ENCODE measurements around the gene LRIG3. TPM values are rescaled to one million over a fixed set of nuclear protein-coding genes. Genes with fewer than 3 reads are reported as not detected.

LRIG3 gene, protein sequence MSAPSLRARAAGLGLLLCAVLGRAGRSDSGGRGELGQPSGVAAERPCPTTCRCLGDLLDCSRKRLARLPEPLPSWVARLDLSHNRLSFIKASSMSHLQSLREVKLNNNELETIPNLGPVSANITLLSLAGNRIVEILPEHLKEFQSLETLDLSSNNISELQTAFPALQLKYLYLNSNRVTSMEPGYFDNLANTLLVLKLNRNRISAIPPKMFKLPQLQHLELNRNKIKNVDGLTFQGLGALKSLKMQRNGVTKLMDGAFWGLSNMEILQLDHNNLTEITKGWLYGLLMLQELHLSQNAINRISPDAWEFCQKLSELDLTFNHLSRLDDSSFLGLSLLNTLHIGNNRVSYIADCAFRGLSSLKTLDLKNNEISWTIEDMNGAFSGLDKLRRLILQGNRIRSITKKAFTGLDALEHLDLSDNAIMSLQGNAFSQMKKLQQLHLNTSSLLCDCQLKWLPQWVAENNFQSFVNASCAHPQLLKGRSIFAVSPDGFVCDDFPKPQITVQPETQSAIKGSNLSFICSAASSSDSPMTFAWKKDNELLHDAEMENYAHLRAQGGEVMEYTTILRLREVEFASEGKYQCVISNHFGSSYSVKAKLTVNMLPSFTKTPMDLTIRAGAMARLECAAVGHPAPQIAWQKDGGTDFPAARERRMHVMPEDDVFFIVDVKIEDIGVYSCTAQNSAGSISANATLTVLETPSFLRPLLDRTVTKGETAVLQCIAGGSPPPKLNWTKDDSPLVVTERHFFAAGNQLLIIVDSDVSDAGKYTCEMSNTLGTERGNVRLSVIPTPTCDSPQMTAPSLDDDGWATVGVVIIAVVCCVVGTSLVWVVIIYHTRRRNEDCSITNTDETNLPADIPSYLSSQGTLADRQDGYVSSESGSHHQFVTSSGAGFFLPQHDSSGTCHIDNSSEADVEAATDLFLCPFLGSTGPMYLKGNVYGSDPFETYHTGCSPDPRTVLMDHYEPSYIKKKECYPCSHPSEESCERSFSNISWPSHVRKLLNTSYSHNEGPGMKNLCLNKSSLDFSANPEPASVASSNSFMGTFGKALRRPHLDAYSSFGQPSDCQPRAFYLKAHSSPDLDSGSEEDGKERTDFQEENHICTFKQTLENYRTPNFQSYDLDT
- not detected for total RNA-seq
- not detected for polyA plus RNA-seq

DNA sequence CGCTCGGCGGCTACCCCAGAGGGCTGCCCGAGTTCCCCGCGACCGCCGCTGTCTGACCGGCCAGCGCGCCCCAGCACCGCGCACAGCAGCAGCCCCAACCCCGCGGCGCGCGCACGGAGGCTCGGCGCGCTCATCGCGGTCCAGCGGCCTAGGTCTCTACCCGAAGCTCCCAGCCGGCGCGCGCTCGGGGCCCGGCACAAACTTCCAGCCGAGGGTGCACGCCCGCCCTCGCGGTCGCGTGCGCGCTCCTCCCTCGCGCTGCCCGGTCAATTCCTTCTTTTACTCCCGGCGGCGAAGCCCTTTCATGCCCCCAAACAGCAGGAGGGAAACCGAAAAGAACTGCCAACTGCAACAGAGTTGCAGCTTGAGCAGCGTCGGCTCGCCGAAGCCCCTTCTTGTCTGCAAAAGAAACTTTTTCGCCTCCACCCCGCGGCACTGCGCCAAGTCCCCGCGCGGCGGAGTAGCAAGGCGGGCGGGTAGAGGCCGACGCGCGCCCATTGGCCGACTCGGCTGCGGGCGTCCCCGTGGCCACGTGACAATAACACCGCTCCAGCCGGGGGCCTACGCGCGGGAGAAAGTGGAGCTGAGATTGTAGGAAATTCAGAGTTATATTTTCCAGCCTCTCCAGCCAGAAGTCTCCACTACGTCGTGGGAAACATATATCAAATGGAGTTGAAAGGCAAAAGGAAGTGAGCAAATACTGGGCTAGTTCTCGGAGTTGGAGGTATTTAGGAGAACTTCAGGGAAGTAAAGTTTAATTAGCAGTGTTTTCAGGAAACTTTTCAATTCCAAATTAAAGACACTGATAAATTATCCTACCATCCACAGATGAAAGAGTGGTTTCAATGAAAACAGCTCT, at the start of gene LRIG3:
TSS of gene LRIG3 (minus strand) at position 403 of the 859 bp plus-strand sequence. CDS start at position 134, 269 bp downstream.
- no peak within 1 kb of the TSS for H3K27ac Mint-ChIP-seq
- no peak within 1 kb of the TSS for H3K27ac ChIP-seq (ENCODE audit: insufficient read depth, low read length, poor library complexity, severe bottlenecking)
- peak within 1 kb of the TSS in 1 of 4 donors; percentile 28 for H3K4me3 Mint-ChIP-seq
- H3K4me3 ChIP-seq (ENCODE audit: low read depth, low read length): no peak within 1 kb of the TSS
- no peak for ATAC-seq (ENCODE audit: low read depth in 2 of 2)
- no peaks in the 10 kb centered on the region for H3K36me3 Mint-ChIP-seq
- H3K9me3 ChIP-seq (ENCODE audit: control insufficient read depth in 2 of 2, low read length in 2 of 2): no peaks in the 10 kb centered on the region
- DNase-seq: peak in 1 of 3 donors; percentile 17
- peaks cover 5% of the 10 kb centered on the region for H3K4me1 ChIP-seq (ENCODE audit: control insufficient read depth, insufficient read depth, low read length, poor library complexity, severe bottlenecking)
- H3K36me3 ChIP-seq (ENCODE audit: control insufficient read depth, insufficient read depth, low read length): no peaks in the 10 kb centered on the region
- peaks cover 0 to 6% (median 1%) of the 10 kb centered on the region in 7 donors for H3K9me3 Mint-ChIP-seq
- peaks cover 29% of the 10 kb centered on the region for H3K27me3 Mint-ChIP-seq
- peaks cover 0 to 7% (median 3%) of the 10 kb centered on the region in 4 donors for H3K4me1 Mint-ChIP-seq
- peaks cover 9% of the 10 kb centered on the region for H3K27me3 ChIP-seq (ENCODE audit: control insufficient read depth, insufficient read depth, low read length)

DNA sequence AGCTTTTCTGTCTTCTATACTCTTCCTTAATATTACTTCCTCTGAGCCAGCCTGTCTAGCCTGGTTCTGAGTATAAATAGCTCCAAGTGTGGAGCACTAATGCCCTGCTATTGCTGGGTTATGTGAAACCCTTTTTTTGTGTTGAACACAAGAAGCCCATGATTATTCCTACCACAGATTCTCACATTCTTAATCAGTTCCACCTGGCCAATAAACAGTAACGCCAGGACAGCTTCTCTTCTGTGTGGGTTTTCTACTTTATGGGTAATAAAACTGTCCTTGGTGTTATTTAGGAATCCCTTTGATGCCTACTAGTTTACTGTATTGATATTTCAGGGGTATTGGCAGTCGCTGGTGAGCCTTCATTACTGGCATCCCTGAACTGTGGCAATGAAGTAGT, 48.9 kb upstream of the LRIG3 start:
- H3K4me3 ChIP-seq (ENCODE audit: low read depth, low read length): no peak overlapping the region
- no peak overlapping the region for H3K27ac ChIP-seq (ENCODE audit: insufficient read depth, low read length, poor library complexity, severe bottlenecking)
- H3K36me3 Mint-ChIP-seq: no peaks in the 10 kb centered on the region
- H3K4me3 Mint-ChIP-seq: no peak overlapping the region
- H3K9me3 ChIP-seq (ENCODE audit: control insufficient read depth in 2 of 2, low read length in 2 of 2): no peaks in the 10 kb centered on the region
- H3K27me3 ChIP-seq (ENCODE audit: control insufficient read depth, insufficient read depth, low read length): no peaks in the 10 kb centered on the region
- no peaks in the 10 kb centered on the region for H3K36me3 ChIP-seq (ENCODE audit: control insufficient read depth, insufficient read depth, low read length)
- peaks cover 0 to 2% (median 0%) of the 10 kb centered on the region in 7 donors for H3K9me3 Mint-ChIP-seq
- DNase-seq: no peak
- no peak for ATAC-seq (ENCODE audit: low read depth in 2 of 2)
- no peaks in the 10 kb centered on the region for H3K4me1 ChIP-seq (ENCODE audit: control insufficient read depth, insufficient read depth, low read length, poor library complexity, severe bottlenecking)
- no peaks in the 10 kb centered on the region for H3K4me1 Mint-ChIP-seq
- H3K27me3 Mint-ChIP-seq: no peaks in the 10 kb centered on the region
- no peak overlapping the region for H3K27ac Mint-ChIP-seq

GRCh38 chr12:58967561-58967960, 47.3 kb upstream of the LRIG3 start:
- Mint-ChIP-seq H3K27me3 (no peaks in the 10 kb centered on the region), H3K4me3 (no peak overlapping the region), H3K4me1 (no peaks in the 10 kb centered on the region), H3K36me3 (no peaks in the 10 kb centered on the region), H3K9me3 (peaks cover 0 to 4% (median 0%) of the 10 kb centered on the region in 7 donors), H3K27ac (no peak overlapping the region)
- DNase-seq (no peak), ATAC-seq (ENCODE audit: low read depth in 2 of 2) (no peak)
- Histone ChIP-seq H3K27ac (ENCODE audit: insufficient read depth, low read length, poor library complexity, severe bottlenecking) (no peak overlapping the region), H3K4me3 (ENCODE audit: low read depth, low read length) (no peak overlapping the region), H3K9me3 (ENCODE audit: control insufficient read depth in 2 of 2, low read length in 2 of 2) (no peaks in the 10 kb centered on the region), H3K36me3 (ENCODE audit: control insufficient read depth, insufficient read depth, low read length) (no peaks in the 10 kb centered on the region), H3K27me3 (ENCODE audit: control insufficient read depth, insufficient read depth, low read length) (no peaks in the 10 kb centered on the region), H3K4me1 (ENCODE audit: control insufficient read depth, insufficient read depth, low read length, poor library complexity, severe bottlenecking) (no peaks in the 10 kb centered on the region)

GRCh38 chr12:58966939-58967338, 46.6 kb upstream of the LRIG3 start:
- H3K36me3 ChIP-seq (ENCODE audit: control insufficient read depth, insufficient read depth, low read length): no peaks in the 10 kb centered on the region
- Mint-ChIP-seq H3K27me3 (no peaks in the 10 kb centered on the region), H3K36me3 (no peaks in the 10 kb centered on the region), H3K4me1 (no peaks in the 10 kb centered on the region), H3K4me3 (no peak overlapping the region), H3K27ac (no peak overlapping the region), H3K9me3 (peaks cover 0 to 4% (median 0%) of the 10 kb centered on the region in 7 donors)
- no peak overlapping the region for H3K27ac ChIP-seq (ENCODE audit: insufficient read depth, low read length, poor library complexity, severe bottlenecking)
- no peaks in the 10 kb centered on the region for H3K27me3 ChIP-seq (ENCODE audit: control insufficient read depth, insufficient read depth, low read length)
- no peaks in the 10 kb centered on the region for H3K4me1 ChIP-seq (ENCODE audit: control insufficient read depth, insufficient read depth, low read length, poor library complexity, severe bottlenecking)
- no peak for ATAC-seq (ENCODE audit: low read depth in 2 of 2)
- no peak overlapping the region for H3K4me3 ChIP-seq (ENCODE audit: low read depth, low read length)
- no peak for DNase-seq
- no peaks in the 10 kb centered on the region for H3K9me3 ChIP-seq (ENCODE audit: control insufficient read depth in 2 of 2, low read length in 2 of 2)

DNA sequence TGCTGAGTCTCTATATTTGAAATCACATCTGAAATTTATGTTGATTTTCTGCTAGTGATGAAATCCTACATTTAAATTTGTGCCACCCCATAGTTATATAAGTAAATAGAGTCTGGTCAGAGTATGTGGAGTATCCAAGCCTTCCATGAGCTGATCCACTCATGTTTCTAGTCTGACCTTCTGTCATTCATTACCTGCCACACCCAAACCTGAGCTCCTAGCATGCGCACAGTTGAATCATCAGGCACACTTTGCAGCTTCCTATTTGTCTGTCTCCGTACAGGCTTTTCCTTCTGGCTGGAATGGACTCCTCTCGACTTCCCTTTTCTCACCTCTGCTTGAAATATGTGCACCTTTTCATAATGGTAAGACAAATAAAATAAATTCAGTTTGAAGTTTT, 45.3 kb upstream of the LRIG3 start:
- Histone ChIP-seq H3K4me3 (ENCODE audit: low read depth, low read length) (no peak overlapping the region), H3K27me3 (ENCODE audit: control insufficient read depth, insufficient read depth, low read length) (no peaks in the 10 kb centered on the region), H3K4me1 (ENCODE audit: control insufficient read depth, insufficient read depth, low read length, poor library complexity, severe bottlenecking) (no peaks in the 10 kb centered on the region), H3K9me3 (ENCODE audit: control insufficient read depth in 2 of 2, low read length in 2 of 2) (no peaks in the 10 kb centered on the region), H3K27ac (ENCODE audit: insufficient read depth, low read length, poor library complexity, severe bottlenecking) (no peak overlapping the region), H3K36me3 (ENCODE audit: control insufficient read depth, insufficient read depth, low read length) (no peaks in the 10 kb centered on the region)
- Mint-ChIP-seq H3K27me3 (no peaks in the 10 kb centered on the region), H3K4me3 (no peak overlapping the region), H3K36me3 (no peaks in the 10 kb centered on the region), H3K9me3 (peaks cover 0 to 2% (median 0%) of the 10 kb centered on the region in 7 donors), H3K4me1 (no peaks in the 10 kb centered on the region), H3K27ac (no peak overlapping the region)
- ATAC-seq (ENCODE audit: low read depth in 2 of 2): no peak
- no peak for DNase-seq

DNA sequence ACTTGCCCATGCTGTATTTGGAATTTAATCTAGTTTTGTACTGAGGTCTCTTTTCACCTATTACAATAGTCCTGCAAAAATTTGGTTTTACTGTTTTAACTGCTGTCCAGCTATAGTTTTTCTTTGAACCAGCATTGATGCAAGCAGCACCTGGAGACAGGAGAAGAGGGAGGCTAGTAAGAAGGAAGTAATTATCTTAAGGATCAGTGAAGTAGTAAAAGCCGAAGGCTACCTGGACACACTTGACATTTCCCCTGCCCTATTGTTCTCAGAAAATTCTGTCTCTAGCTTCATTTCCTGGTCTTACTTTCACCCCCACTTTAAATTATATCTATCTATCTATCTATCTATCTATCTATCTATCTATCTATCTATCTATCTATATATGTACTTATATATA, 43.5 kb upstream of the LRIG3 start:
- H3K4me3 Mint-ChIP-seq: no peak overlapping the region
- no peak overlapping the region for H3K27ac ChIP-seq (ENCODE audit: insufficient read depth, low read length, poor library complexity, severe bottlenecking)

DNA sequence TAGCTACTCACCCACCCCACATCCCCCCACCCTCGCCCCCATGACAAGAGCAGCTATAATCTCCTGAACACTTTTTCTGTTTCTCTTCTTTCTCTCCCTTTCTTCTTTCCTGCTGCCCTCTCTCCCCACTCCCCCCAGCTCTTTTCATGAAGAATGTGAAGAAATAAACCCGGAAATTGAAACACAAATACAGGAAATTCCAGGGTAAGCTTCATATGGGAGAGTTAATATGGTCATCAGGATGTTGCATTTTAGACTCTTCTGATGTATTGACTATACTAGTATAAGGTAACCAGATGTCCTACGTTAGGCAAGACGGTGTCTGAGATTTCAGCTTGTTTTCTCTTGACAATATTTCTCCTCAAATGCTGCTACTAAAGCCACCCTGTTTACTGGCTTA, 41.6 kb upstream of the LRIG3 start:
- no peaks in the 10 kb centered on the region for H3K27me3 Mint-ChIP-seq
- H3K9me3 Mint-ChIP-seq: peaks cover 0 to 2% (median 0%) of the 10 kb centered on the region in 7 donors
- no peaks in the 10 kb centered on the region for H3K36me3 ChIP-seq (ENCODE audit: control insufficient read depth, insufficient read depth, low read length)
- no peaks in the 10 kb centered on the region for H3K4me1 Mint-ChIP-seq
- no peaks in the 10 kb centered on the region for H3K4me1 ChIP-seq (ENCODE audit: control insufficient read depth, insufficient read depth, low read length, poor library complexity, severe bottlenecking)
- no peaks in the 10 kb centered on the region for H3K27me3 ChIP-seq (ENCODE audit: control insufficient read depth, insufficient read depth, low read length)
- no peak overlapping the region for H3K27ac Mint-ChIP-seq
- ATAC-seq (ENCODE audit: low read depth in 2 of 2) (no peak), DNase-seq (no peak)
- H3K4me3 ChIP-seq (ENCODE audit: low read depth, low read length): no peak overlapping the region
- H3K9me3 ChIP-seq (ENCODE audit: control insufficient read depth in 2 of 2, low read length in 2 of 2): no peaks in the 10 kb centered on the region
- H3K4me3 Mint-ChIP-seq: no peak overlapping the region
- H3K36me3 Mint-ChIP-seq: no peaks in the 10 kb centered on the region
- no peak overlapping the region for H3K27ac ChIP-seq (ENCODE audit: insufficient read depth, low read length, poor library complexity, severe bottlenecking)

More for the DNA sequence above, 43.5 kb upstream of the LRIG3 start:
- Mint-ChIP-seq H3K9me3 (peaks cover 0 to 2% (median 0%) of the 10 kb centered on the region in 7 donors), H3K36me3 (no peaks in the 10 kb centered on the region), H3K27me3 (no peaks in the 10 kb centered on the region), H3K4me1 (no peaks in the 10 kb centered on the region), H3K27ac (no peak overlapping the region)
- no peak overlapping the region for H3K4me3 ChIP-seq (ENCODE audit: low read depth, low read length)
- no peaks in the 10 kb centered on the region for H3K4me1 ChIP-seq (ENCODE audit: control insufficient read depth, insufficient read depth, low read length, poor library complexity, severe bottlenecking)
- DNase-seq: no peak
- ATAC-seq (ENCODE audit: low read depth in 2 of 2): no peak
- no peaks in the 10 kb centered on the region for H3K27me3 ChIP-seq (ENCODE audit: control insufficient read depth, insufficient read depth, low read length)
- H3K36me3 ChIP-seq (ENCODE audit: control insufficient read depth, insufficient read depth, low read length): no peaks in the 10 kb centered on the region
- no peaks in the 10 kb centered on the region for H3K9me3 ChIP-seq (ENCODE audit: control insufficient read depth in 2 of 2, low read length in 2 of 2)

Measured in CD4-positive, CD25-positive, alpha-beta regulatory T cell (primary cell).